Body of pancreas (tissue), 4 donors: ENCODE measurements around the gene AGPAT1. TPM values are rescaled to one million over a fixed set of nuclear protein-coding genes. Genes with fewer than 3 reads are reported as not detected.

Experiments
- ATAC-seq: fragments of 150-250 bp; one replicate; pipeline ENCODE4 v1.9.1; 2016
- DNase-seq, 4 donors: peaks; one replicate each; pipeline ENCODE4 v3.0.0-alpha.2; 2019
- H3K27ac ChIP-seq, 4 donors: fragments of 200-600 bp; sonication (generic); 1 replicate in 3 of 4; 2 replicates in 1 of 4; pipeline versions ENCODE4 v1.5.1 to v1.6.1; 2016 to 2019; ENCODE audit warnings: mild to moderate bottlenecking in 1 of 4, mixed read lengths in 1 of 4, moderate library complexity in 1 of 4
- H3K27me3 ChIP-seq, 2 donors: fragments of 200-600 bp; sonication (generic); one replicate each; pipeline ENCODE4 v1.6.0; 2016; ENCODE audit warnings: mild to moderate bottlenecking in 1 of 2
- H3K36me3 ChIP-seq, 2 donors: fragments of 200-600 bp; sonication (generic); replicated peaks in 1 of 2; 2 replicates each; pipeline ENCODE4 v1.5.1; 2016; ENCODE audit warnings: low read depth in 2 of 2; ENCODE audit not compliant: insufficient read depth in 1 of 2
- H3K4me1 ChIP-seq: fragments of 200-600 bp; sonication (generic); one replicate; pipeline ENCODE4 v1.6.0; 2016
- H3K4me3 ChIP-seq, 2 donors: fragments of 200-600 bp; sonication (generic); 1 replicate in 1 of 2; 2 replicates in 1 of 2; pipeline ENCODE4 v1.5.1; 2016 to 2019
- H3K9me3 ChIP-seq, 3 donors: fragments of 200-600 bp; sonication (generic); 1 replicate in 2 of 3; 2 replicates in 1 of 3; pipeline ENCODE4 v1.5.1; 2016
- CTCF ChIP-seq, 7 experiments: fragments of 450-650 bp in 4 of 7; fragments of 200-600 bp in 3 of 7; sonication (generic) in 3 of 7; IDR thresholded peaks; one replicate each; pipeline ENCODE4 v1.5.1; 2016 to 2019; ENCODE audit warnings: antibody characterized with exemption in 7 of 7
- POLR2A ChIP-seq, 3 donors: fragments of 450-650 bp; IDR thresholded peaks; one replicate each; pipeline ENCODE4 v1.6.1; 2016; ENCODE audit warnings: antibody characterized with exemption in 3 of 3, mild to moderate bottlenecking in 2 of 3
- WGBS, 2 donors: methylation state at CpG; one replicate each; pipeline ENCODE4 v1.1.5; 2017; 5-methylcytosine and 5-hydroxymethylcytosine counted together
- intact Hi-C: fragments of 100-400 bp; cut with DNase I; formaldehyde crosslinking; loops from one replicate; pipeline ENCODE4 v1.15.1; 2023
- total RNA-seq, 2 donors: library from RNA; depleted of rRNA; stranded (reverse); fragments of >200 nt; gene quantifications; one replicate each; pipeline ENCODE4 v1.1.0, GENCODE V29; 2016

The AGPAT1 gene
- total RNA-seq, 2 donors from 2014 or later = 13.2 to 16.1 TPM

GRCh38 chr6:32139590-32139989, 36.3 kb downstream of the AGPAT1 start:
- no peaks in the 10 kb centered on the region for H3K27me3 ChIP-seq
- 65 to 73% methylated on average over 4 to 5 of the region's 5 CpGs for WGBS, 2 donors
- DNase-seq (no peak), ATAC-seq (no peak)
- H3K27ac ChIP-seq = no peak overlapping the region
- no peaks in the 10 kb centered on the region for H3K36me3 ChIP-seq
- no peaks in the 10 kb centered on the region for H3K9me3 ChIP-seq
- H3K4me3 ChIP-seq = no peak overlapping the region
- no peaks in the 10 kb centered on the region for H3K4me1 ChIP-seq
- intact Hi-C loops = no loop called here
- TF ChIP-seq POLR2A (IDR thresholded peaks at IDR 0.05) (no peak), CTCF (IDR thresholded peaks at IDR 0.05) (no peak)

DNA sequence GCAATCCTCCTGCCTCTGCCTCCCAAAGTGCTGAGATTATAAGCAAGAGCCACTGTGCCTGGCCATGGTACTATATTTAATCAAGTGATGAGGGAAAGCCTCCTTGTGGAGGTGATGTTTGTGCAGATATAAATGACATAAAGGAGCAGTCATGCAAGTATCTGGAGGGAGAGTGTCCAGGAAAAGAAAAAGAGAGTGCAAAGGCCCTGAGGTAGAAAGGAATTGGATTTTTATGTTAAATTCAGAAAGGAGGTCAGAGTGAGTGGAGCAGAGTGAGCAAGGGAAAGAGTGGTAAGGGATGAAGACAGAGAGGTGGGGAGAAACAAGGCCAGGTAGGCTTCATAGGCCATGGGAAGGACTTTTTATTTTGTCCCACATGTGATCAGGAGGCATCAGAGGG, 38.4 kb downstream of the AGPAT1 start:
- Histone ChIP-seq H3K36me3 (no peaks in the 10 kb centered on the region), H3K27me3 (no peaks in the 10 kb centered on the region), H3K27ac (no peak overlapping the region), H3K9me3 (no peaks in the 10 kb centered on the region), H3K4me1 (no peaks in the 10 kb centered on the region), H3K4me3 (no peak overlapping the region)
- DNase-seq (no peak), ATAC-seq (no peak)
- intact Hi-C loops = no loop called here
- no peak for TF ChIP-seq POLR2A (IDR thresholded peaks at IDR 0.05)
- no peak for TF ChIP-seq CTCF (IDR thresholded peaks at IDR 0.05)

GRCh38 chr6:32133786-32134185, 42.1 kb downstream of the AGPAT1 start:
- WGBS, 2 donors = 62 to 65% methylated on average over 4 of the region's 4 CpGs
- H3K4me1 ChIP-seq = peaks cover 13% of the 10 kb centered on the region
- H3K36me3 ChIP-seq = no peaks in the 10 kb centered on the region
- DNase-seq (no peak), ATAC-seq (no peak)
- no peaks in the 10 kb centered on the region for H3K27me3 ChIP-seq
- H3K9me3 ChIP-seq = no peaks in the 10 kb centered on the region
- intact Hi-C loops = no loop called here
- TF ChIP-seq CTCF (IDR thresholded peaks at IDR 0.05) (no peak), POLR2A (IDR thresholded peaks at IDR 0.05) (no peak)
- no peak overlapping the region for H3K27ac ChIP-seq
- no peak overlapping the region for H3K4me3 ChIP-seq

DNA sequence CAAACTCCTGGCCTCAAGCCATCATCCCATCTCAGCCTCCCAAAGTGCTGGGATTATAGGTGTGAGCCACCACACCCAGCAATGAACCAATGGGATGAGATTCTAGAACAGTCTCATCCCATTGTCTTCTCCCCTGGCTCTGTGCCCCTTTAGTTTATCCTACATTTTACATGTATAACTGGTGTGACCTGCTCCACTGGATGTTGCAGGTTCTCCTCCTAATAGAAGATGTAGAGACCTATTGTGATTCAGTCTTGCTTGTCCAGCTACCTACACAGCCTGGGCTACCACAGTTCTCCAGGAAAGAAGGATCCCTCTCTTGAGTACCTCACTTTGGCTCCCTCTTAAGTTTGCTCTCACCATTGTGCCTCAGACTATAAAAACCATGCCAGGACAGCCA, 43.8 kb downstream of the AGPAT1 start:
- Histone ChIP-seq H3K27me3 (no peaks in the 10 kb centered on the region), H3K9me3 (no peaks in the 10 kb centered on the region), H3K4me3 (no peak overlapping the region), H3K36me3 (no peaks in the 10 kb centered on the region), H3K27ac (no peak overlapping the region), H3K4me1 (peaks cover 24% of the 10 kb centered on the region)
- no peak for DNase-seq
- intact Hi-C loops = no loop called here
- TF ChIP-seq CTCF (IDR thresholded peaks at IDR 0.05) (no peak), POLR2A (IDR thresholded peaks at IDR 0.05) (no peak)
- no peak for ATAC-seq

- H3K27ac ChIP-seq = no peak overlapping the region
- no peaks in the 10 kb centered on the region for H3K9me3 ChIP-seq
- H3K4me1 ChIP-seq = peaks cover 30% of the 10 kb centered on the region
- 81 to 84% methylated on average over 14 of the region's 14 CpGs for WGBS, 2 donors
- no peak for DNase-seq
- intact Hi-C loops = no loop called here
- no peak for TF ChIP-seq POLR2A (IDR thresholded peaks at IDR 0.05)
- TF ChIP-seq CTCF (IDR thresholded peaks at IDR 0.05) = no peak
- no peaks in the 10 kb centered on the region for H3K27me3 ChIP-seq
- no peak overlapping the region for H3K4me3 ChIP-seq
- ATAC-seq = no peak
- H3K36me3 ChIP-seq = no peaks in the 10 kb centered on the region
Observed at GRCh38 chr6:32131439-32131948, 44.4 kb downstream of the AGPAT1 start.
